HCT116 (cell line): ENCODE measurements around the gene CACNA1E. TPM values are rescaled to one million over a fixed set of nuclear protein-coding genes. Genes with fewer than 3 reads are reported as not detected.

Experiments used
- ATAC-seq: fragments of 200-7000 bp; cut with Tn5 transposase; 2 replicates; pipeline ENCODE4 v1.9.1; 2020; ENCODE audit warnings: mild to moderate bottlenecking, moderate library complexity
- BruUV-seq: library from RNA; stranded (reverse); fragments of 400-500 nt; replicated peaks from 2 replicates; lab custom pipeline; 2021; lab: Mats Ljungman, UMichigan
- CTCF ChIA-PET: fragments of 300-600 bp; sonication (Branson Sonifier 250); formaldehyde crosslinking; loops from one replicate; lab custom pipeline; 2021; ENCODE audit warnings: antibody characterized with exemption; lab: Charles Lee
- POLR2A ChIA-PET: fragments of 300-600, 350-600 bp; sonication (Branson Sonifier 250); formaldehyde crosslinking; loops from one replicate; lab custom pipeline; 2021; ENCODE audit warnings: antibody characterized with exemption; lab: Charles Lee
- RAD21 ChIA-PET, 2 experiments: fragments of 300-600 bp; sonication (Branson Sonifier 250); formaldehyde crosslinking; loops; one replicate each; lab custom pipeline; 2023; ENCODE audit warnings: low total read pairs in 2 of 2; ENCODE audit not compliant: uncharacterized antibody in 2 of 2, unreplicated experiment in 2 of 2, low non-redundant PET in 1 of 2; lab: Charles Lee
- DNase-seq: peaks from one replicate; pipeline ENCODE4 v3.0.0-alpha.2; 2010; ENCODE audit warnings: low read depth, low spot score
- H2AFZ ChIP-seq: fragments of 200-600 bp; shearing (Covaris generic), sonication (generic); 2 replicates; pipeline ENCODE4 v1.6.1; 2017; ENCODE audit warnings: low read depth, mixed run types, mixed read lengths, antibody characterized with exemption, low read length; ENCODE audit not compliant: poor library complexity, severe bottlenecking
- H3K27ac ChIP-seq: 2 replicates; pipeline ENCODE4 v1.5.1; 2012; ENCODE audit warnings: low read depth, low read length
- H3K27me3 ChIP-seq: fragments of 200-600 bp; sonication (generic); 2 replicates; pipeline ENCODE4 v1.6.1; 2016; ENCODE audit warnings: mixed run types, low read length, mixed read lengths; ENCODE audit not compliant: insufficient read depth
- H3K36me3 ChIP-seq, 2 experiments: fragments of 200-500 bp in 1 of 2; fragments of 200-600 bp in 1 of 2; sonication (Bioruptor generic) in 1 of 2; sonication (generic) in 1 of 2; 2 replicates each; pipeline versions ENCODE4 v1.5.1 to v1.6.1; 2014 to 2016; ENCODE audit warnings: low read length in 2 of 2, inconsistent platforms in 1 of 2, mixed read lengths in 1 of 2, mixed run types in 1 of 2; ENCODE audit not compliant: insufficient read depth in 2 of 2, control insufficient read depth in 1 of 2
- H3K4me1 ChIP-seq, 2 experiments: fragments of 200-600 bp in 1 of 2; sonication (generic) in 1 of 2; 2 replicates each; pipeline versions ENCODE4 v1.5.1 to v1.6.1; 2012 to 2017; ENCODE audit warnings: low read length in 2 of 2, inconsistent platforms in 1 of 2, mild to moderate bottlenecking in 1 of 2, mixed read lengths in 1 of 2, mixed run types in 1 of 2, moderate library complexity in 1 of 2; ENCODE audit not compliant: insufficient read depth in 2 of 2, control insufficient read depth in 1 of 2
- H3K4me2 ChIP-seq: fragments of 200-600 bp; sonication (generic); 2 replicates; pipeline ENCODE4 v1.6.1; 2017; ENCODE audit warnings: mixed run types, low read length, mixed read lengths
- H3K4me3 ChIP-seq, 2 experiments: fragments of 200-600 bp in 1 of 2; sonication (generic) in 1 of 2; replicated peaks in 1 of 2; 2 replicates each; pipeline ENCODE4 v1.5.1; 2011 to 2016; ENCODE audit warnings: low read length in 2 of 2, control low read depth in 1 of 2, low read depth in 1 of 2, mild to moderate bottlenecking in 1 of 2, mixed read lengths in 1 of 2, mixed run types in 1 of 2
- H3K79me2 ChIP-seq: fragments of 200-600 bp; sonication (generic); 2 replicates; pipeline ENCODE4 v1.6.1; 2017; ENCODE audit warnings: mild to moderate bottlenecking, mixed run types, low read length, moderate library complexity, mixed read lengths; ENCODE audit not compliant: insufficient read depth
- H3K9ac ChIP-seq: fragments of 200-600 bp; sonication (generic); 2 replicates; pipeline ENCODE4 v1.6.1; 2016; ENCODE audit warnings: low read length, mixed read lengths
- H3K9me2 ChIP-seq: fragments of 200-600 bp; sonication (generic), shearing (Covaris generic); 2 replicates; pipeline ENCODE4 v1.6.1; 2017; ENCODE audit warnings: mixed run types, mild to moderate bottlenecking, moderate library complexity; ENCODE audit not compliant: insufficient read depth
- H3K9me3 ChIP-seq, 2 experiments: fragments of 200-500 bp in 1 of 2; fragments of 200-600 bp in 1 of 2; sonication (Bioruptor generic) in 1 of 2; sonication (generic) in 1 of 2; 2 replicates each; pipeline ENCODE4 v1.6.1; 2014 to 2017; ENCODE audit warnings: low read length in 2 of 2, mixed read lengths in 2 of 2, inconsistent platforms in 1 of 2, low read depth in 1 of 2, mild to moderate bottlenecking in 1 of 2, mixed run types in 1 of 2, moderate library complexity in 1 of 2; ENCODE audit not compliant: control insufficient read depth in 1 of 2, insufficient read depth in 1 of 2
- H4K20me1 ChIP-seq: fragments of 200-600 bp; sonication (generic), shearing (Covaris generic); 2 replicates; pipeline ENCODE4 v1.6.1; 2017; ENCODE audit warnings: mixed run types, mild to moderate bottlenecking, moderate library complexity; ENCODE audit not compliant: insufficient read depth
- SP1 ChIP-seq: IDR thresholded peaks from 2 replicates; pipeline ENCODE4 v1.6.1; 2012; ENCODE audit warnings: low read depth
- ZNF274 ChIP-seq: fragments of 200-500 bp; sonication (Bioruptor generic); IDR thresholded peaks from 2 replicates; pipeline ENCODE4 v1.6.1; 2014; ENCODE audit warnings: mild to moderate bottlenecking, low read depth, low read length, inconsistent platforms
- intact Hi-C: fragments of 100-400 bp; cut with micrococcal nuclease; formaldehyde crosslinking; loops from 2 replicates; pipeline ENCODE4 v1.10.0; 2022
- total RNA-seq: library from RNA; stranded (reverse); gene quantifications from one replicate; pipeline ENCODE4 v1.2.1, GENCODE V29; 2021; ENCODE audit not compliant: unreplicated experiment
- TF ChIP-seq, protein P1 (sequence below): IDR thresholded peaks from 2 replicates; pipeline ENCODE4 v1.6.1; 2012
- TF ChIP-seq, protein P2 (sequence below): IDR thresholded peaks from 2 replicates; pipeline ENCODE4 v1.6.1; 2011; ENCODE audit warnings: mild to moderate bottlenecking, low read length, moderate library complexity; ENCODE audit not compliant: insufficient replicate concordance; ENCODE audit errors: extremely low read depth
- TF ChIP-seq, protein P3 (sequence below), 3 experiments: fragments of 200-600 bp in 1 of 3; sonication (generic) in 1 of 3; IDR thresholded peaks in 2 of 3; conservative IDR thresholded peaks in 1 of 3; 2 replicates each; pipeline ENCODE4 v1.5.1; 2012 to 2017; ENCODE audit warnings: low read depth in 2 of 3, low read length in 2 of 3, antibody characterized with exemption in 1 of 3, borderline replicate concordance in 1 of 3, control low read depth in 1 of 3, mild to moderate bottlenecking in 1 of 3, mixed read lengths in 1 of 3, mixed run types in 1 of 3, moderate library complexity in 1 of 3; ENCODE audit not compliant: insufficient read depth in 1 of 3

The CACNA1E gene
- total RNA-seq, 1 experiment from 2014 or later, result 0.02 TPM

DNA sequence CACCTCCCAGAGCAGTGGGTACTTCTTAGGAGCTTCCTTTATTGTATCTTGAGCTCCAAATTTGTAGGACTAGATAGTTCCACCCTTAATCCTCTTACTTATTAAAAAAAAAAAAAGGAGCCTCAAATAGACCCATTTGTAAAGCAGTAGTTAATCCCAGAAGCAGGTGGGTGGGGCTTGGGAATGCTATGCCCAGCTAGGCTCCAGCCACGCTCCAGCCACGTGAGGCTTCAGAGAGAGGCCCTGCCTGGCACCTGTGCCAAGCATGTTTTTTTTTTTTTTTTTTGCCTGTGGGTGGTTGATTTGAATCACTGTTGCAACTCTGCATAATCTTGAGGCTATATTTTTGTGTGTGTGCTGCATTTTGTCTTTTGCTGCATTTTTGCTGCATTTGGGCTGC is 7.0 kb downstream of the CACNA1E start:
- no peak for DNase-seq
- H3K9me2 ChIP-seq, result no peaks in the 10 kb centered on the region
- no peaks in the 10 kb centered on the region for H3K4me1 ChIP-seq
- ChIA-PET RAD21 (no interaction called here), CTCF (no interaction called here), POLR2A (no interaction called here)
- H3K9me3 ChIP-seq, result no peaks in the 10 kb centered on the region
- no peaks in the 10 kb centered on the region for H4K20me1 ChIP-seq
- H3K9ac ChIP-seq, result no peak overlapping the region
- intact Hi-C loops, result no loop called here
- H3K27ac ChIP-seq, result no peak overlapping the region
- H2AFZ ChIP-seq, result no peak overlapping the region
- ATAC-seq, result no peak
- no peaks in the 10 kb centered on the region for H3K36me3 ChIP-seq
- H3K79me2 ChIP-seq, result no peaks in the 10 kb centered on the region
- no peak for TF ChIP-seq ZNF274
- TF ChIP-seq, protein P1, sequence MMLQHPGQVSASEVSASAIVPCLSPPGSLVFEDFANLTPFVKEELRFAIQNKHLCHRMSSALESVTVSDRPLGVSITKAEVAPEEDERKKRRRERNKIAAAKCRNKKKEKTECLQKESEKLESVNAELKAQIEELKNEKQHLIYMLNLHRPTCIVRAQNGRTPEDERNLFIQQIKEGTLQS, result no peak
- TF ChIP-seq, all 23 proteins: peak for 0
- BruUV-seq, result no TSS peak
- Histone ChIP-seq H3K4me2 (no peak overlapping the region), H3K4me3 (no peak overlapping the region), H3K27me3 (peaks cover 89% of the 10 kb centered on the region)

DNA sequence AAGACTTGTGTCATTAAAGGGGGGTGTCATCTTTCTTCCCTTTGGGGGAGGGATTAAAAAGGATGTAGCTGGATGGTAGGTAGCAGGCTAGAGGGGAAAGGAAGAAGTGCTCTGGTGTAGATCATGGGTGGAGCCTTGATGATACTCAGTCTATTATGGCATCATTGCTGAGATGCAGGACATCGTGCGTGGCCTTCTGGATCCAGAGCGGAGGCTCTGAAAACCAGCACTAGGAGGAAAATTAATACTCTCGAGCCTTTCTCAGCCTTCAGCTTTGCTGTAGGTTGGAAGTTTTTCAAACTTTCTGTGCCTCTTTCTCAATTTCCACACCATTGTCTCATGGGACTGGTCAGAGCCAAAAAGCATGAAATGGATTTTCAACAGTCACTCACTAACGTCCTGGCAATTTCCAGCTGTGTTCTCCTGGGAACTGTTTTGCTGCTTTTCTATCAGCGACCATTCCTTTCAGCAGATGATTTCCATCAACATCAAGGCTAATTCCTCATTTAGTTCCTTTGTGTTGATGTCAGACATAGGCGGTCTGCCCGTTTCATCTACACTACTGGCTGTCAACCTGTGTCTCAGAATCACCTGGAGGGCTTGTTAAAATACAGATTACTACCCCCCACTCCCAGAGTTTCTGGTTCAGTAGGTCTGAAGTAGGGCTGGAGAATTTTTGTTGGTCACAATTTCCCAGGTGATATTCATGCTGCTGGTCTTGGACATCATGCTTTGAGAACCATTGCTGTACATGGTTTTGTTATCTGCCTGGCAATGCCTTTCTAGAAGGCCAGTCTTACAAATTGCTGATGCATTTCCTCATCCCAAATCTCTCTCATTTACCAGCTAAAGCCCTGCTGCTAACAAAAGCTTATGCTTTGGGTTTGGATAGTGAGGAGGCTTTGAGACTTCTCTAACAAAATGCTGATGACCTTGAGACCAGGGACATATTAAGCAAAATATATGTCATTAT is 7.7 kb downstream of the CACNA1E start:
- Histone ChIP-seq H3K9ac (no peak overlapping the region), H3K9me2 (no peaks in the 10 kb centered on the region), H3K4me2 (no peak overlapping the region), H3K4me1 (no peaks in the 10 kb centered on the region), H3K27ac (no peak overlapping the region), H3K36me3 (no peaks in the 10 kb centered on the region), H2AFZ (no peak overlapping the region), H4K20me1 (no peaks in the 10 kb centered on the region), H3K27me3 (peaks cover 90% of the 10 kb centered on the region), H3K4me3 (no peak overlapping the region), H3K79me2 (no peaks in the 10 kb centered on the region), H3K9me3 (no peaks in the 10 kb centered on the region)
- ChIA-PET POLR2A (no interaction called here), RAD21 (no interaction called here), CTCF (no interaction called here)
- no peak for DNase-seq
- BruUV-seq, result no TSS peak
- intact Hi-C loops, result no loop called here
- TF ChIP-seq, protein P1, result no peak
- TF ChIP-seq, protein P2, sequence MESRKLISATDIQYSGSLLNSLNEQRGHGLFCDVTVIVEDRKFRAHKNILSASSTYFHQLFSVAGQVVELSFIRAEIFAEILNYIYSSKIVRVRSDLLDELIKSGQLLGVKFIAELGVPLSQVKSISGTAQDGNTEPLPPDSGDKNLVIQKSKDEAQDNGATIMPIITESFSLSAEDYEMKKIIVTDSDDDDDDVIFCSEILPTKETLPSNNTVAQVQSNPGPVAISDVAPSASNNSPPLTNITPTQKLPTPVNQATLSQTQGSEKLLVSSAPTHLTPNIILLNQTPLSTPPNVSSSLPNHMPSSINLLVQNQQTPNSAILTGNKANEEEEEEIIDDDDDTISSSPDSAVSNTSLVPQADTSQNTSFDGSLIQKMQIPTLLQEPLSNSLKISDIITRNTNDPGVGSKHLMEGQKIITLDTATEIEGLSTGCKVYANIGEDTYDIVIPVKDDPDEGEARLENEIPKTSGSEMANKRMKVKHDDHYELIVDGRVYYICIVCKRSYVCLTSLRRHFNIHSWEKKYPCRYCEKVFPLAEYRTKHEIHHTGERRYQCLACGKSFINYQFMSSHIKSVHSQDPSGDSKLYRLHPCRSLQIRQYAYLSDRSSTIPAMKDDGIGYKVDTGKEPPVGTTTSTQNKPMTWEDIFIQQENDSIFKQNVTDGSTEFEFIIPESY, result no peak
- TF ChIP-seq, protein P3, sequence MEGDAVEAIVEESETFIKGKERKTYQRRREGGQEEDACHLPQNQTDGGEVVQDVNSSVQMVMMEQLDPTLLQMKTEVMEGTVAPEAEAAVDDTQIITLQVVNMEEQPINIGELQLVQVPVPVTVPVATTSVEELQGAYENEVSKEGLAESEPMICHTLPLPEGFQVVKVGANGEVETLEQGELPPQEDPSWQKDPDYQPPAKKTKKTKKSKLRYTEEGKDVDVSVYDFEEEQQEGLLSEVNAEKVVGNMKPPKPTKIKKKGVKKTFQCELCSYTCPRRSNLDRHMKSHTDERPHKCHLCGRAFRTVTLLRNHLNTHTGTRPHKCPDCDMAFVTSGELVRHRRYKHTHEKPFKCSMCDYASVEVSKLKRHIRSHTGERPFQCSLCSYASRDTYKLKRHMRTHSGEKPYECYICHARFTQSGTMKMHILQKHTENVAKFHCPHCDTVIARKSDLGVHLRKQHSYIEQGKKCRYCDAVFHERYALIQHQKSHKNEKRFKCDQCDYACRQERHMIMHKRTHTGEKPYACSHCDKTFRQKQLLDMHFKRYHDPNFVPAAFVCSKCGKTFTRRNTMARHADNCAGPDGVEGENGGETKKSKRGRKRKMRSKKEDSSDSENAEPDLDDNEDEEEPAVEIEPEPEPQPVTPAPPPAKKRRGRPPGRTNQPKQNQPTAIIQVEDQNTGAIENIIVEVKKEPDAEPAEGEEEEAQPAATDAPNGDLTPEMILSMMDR (IDR thresholded peaks at IDR 0.05 in 2 of 3, conservative IDR thresholded peaks at IDR 0.05 in 1 of 3; ENCODE audit: borderline replicate concordance in 1 of 3, insufficient read depth in 1 of 3, low read depth in 2 of 3, low read length in 2 of 3), result no peak
- TF ChIP-seq SP1, result no peak
- no peak for ATAC-seq
